ENCODE results near the gene SLF2. TPM values are rescaled to one million over a fixed set of nuclear protein-coding genes. Genes with fewer than 3 reads are reported as not detected.

SLF2 gene
- total and polyA plus RNA-seq, 2 of the 13 experiments (the other 11 are each of a cell fraction or from before 2014, with no cell fraction given): 12.2 to 48.1 TPM

GRCh38 chr10:101010329-101010728 lies 97.6 kb downstream of the SLF2 start:
- Histone ChIP-seq H3K4me1 (ENCODE audit: insufficient read depth, low read length) (peaks cover 84% of the 10 kb centered on the region), H3K9ac (ENCODE audit: insufficient read depth, low read depth, low read length) (no peak overlapping the region), H4K20me1 (ENCODE audit: insufficient read depth, low read length) (no peaks in the 10 kb centered on the region), H3K4me3 (replicated peaks in 1 of 3; ENCODE audit: insufficient read depth in 1 of 3, low read depth in 2 of 3, low read length in 3 of 3) (no peak overlapping the region), H3K79me2 (ENCODE audit: insufficient read depth, low read length) (no peaks in the 10 kb centered on the region), H3K9me3 (ENCODE audit: low read length) (no peaks in the 10 kb centered on the region), H3K36me3 (replicated peaks in 1 of 2; ENCODE audit: control insufficient read depth in 1 of 2, insufficient read depth in 2 of 2, low read length in 2 of 2) (peaks cover 8 to 17% of the 10 kb centered on the region in 2 experiments; a peak in 3 of 5 replicates), H3K27me3 (ENCODE audit: control insufficient read depth in 1 of 2, insufficient read depth in 2 of 2, low read length in 2 of 2) (no peaks in the 10 kb centered on the region), H3K27ac (ENCODE audit: extremely low read length, insufficient read depth, low read length) (no peak overlapping the region), H2AFZ (ENCODE audit: low read length) (no peak overlapping the region), H3K4me2 (ENCODE audit: low read depth, low read length) (no peak overlapping the region)
- ATAC-seq (no peak), FAIRE-seq (no peak), DNase-seq (ENCODE audit: low spot score) (no peak)
- in situ Hi-C loops (cut with HindIII; ENCODE audit: extremely low pct_ligation_motif_present, low pct_unique_long_range_greater_than_20kb) (no loop called here), intact Hi-C loops (cut with micrococcal nuclease; ENCODE audit: unreplicated experiment) (loop anchor here (5.0 kb wide), 1 partner anchor 133 kb away; no protein-coding TSS in a partner anchor)
- WGBS (ENCODE audit: low lambda C conversion rate): 96% methylated on average over 11 of the region's 22 CpGs
- ChIA-PET POLR2A (interaction anchor here (1.4 to 7.1 kb wide), 2 partner anchors 11 to 41 kb away, joined by 3 to 124 read pairs; partner anchors contain the start of genes LZTS2 and SEMA4G), CTCF (ENCODE audit: low intra/inter-chr PET ratio, low total read pairs) (interaction anchor here (6.1 kb wide), 1 partner anchor 14 kb away, joined by 240 read pairs; the partner anchor contains the start of gene LZTS2)
- BruUV-seq (replicated peaks): no TSS peak
- TF ChIP-seq ZBED4 (CRISPR knock-in tag; IDR thresholded peaks at IDR 0.05; ENCODE audit: borderline replicate concordance) (no peak), RBM39 (IDR thresholded peaks at IDR 0.05; ENCODE audit: low read depth, low read length, poor library complexity, severe bottlenecking) (no peak), ZNF292 (CRISPR knock-in tag; IDR thresholded peaks at IDR 0.05; ENCODE audit: borderline replicate concordance, low read depth) (no peak), ZNF576 (CRISPR knock-in tag; IDR thresholded peaks at IDR 0.05) (no peak), AGO1 (IDR thresholded peaks at IDR 0.05; ENCODE audit: low read depth, low read length, poor library complexity, severe bottlenecking) (no peak), IKZF5 (CRISPR knock-in tag; IDR thresholded peaks at IDR 0.05) (no peak), ZNF557 (CRISPR knock-in tag; IDR thresholded peaks at IDR 0.05) (no peak), ZNF891 (CRISPR knock-in tag; IDR thresholded peaks at IDR 0.05) (no peak), LRRFIP1 (CRISPR knock-in tag; conservative IDR thresholded peaks at IDR 0.05) (no peak), TERF1 (CRISPR knock-in tag; IDR thresholded peaks at IDR 0.05) (no peak), MXD4 (CRISPR knock-in tag; IDR thresholded peaks at IDR 0.05) (no peak), ZFP62 (CRISPR knock-in tag; IDR thresholded peaks at IDR 0.05) (no peak), ZNF577 (CRISPR knock-in tag; IDR thresholded peaks at IDR 0.05; ENCODE audit: borderline replicate concordance, low read depth) (no peak)

Data from HepG2 (cell line).